ENCODE results near the gene PRDM5.

DNA sequence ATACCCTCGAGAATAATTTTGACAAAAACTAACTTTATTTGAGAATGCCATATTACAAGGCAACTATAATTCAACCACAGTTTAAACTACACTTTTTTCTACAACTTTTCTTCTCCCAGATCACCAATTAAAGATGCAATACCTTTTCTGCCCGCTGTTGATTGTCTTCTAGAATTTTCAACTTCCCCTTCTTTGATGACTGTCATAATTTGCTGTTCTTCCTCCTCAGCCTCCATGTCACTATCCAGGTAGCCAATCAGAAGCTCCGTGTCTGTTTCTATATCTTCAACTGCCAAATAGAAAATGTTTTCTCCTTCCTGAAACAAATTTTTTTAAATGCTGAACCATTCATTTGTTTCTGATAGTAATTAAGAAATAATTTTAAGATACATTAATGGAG is 101.5 kb downstream of the PRDM5 start:
- no peak for TF ChIP-seq ZBTB49 (CRISPR knock-in tag; IDR thresholded peaks at IDR 0.05; ENCODE audit: borderline replicate concordance)
- TF ChIP-seq EP300 (IDR thresholded peaks at IDR 0.05; ENCODE audit: low read length) = no peak
- TF ChIP-seq FOXK1 (CRISPR knock-in tag; IDR thresholded peaks at IDR 0.05; ENCODE audit: borderline replicate concordance) = no peak
- no peak for TF ChIP-seq ILF3 (IDR thresholded peaks at IDR 0.05; ENCODE audit: borderline replicate concordance)
- TF ChIP-seq, protein P1, sequence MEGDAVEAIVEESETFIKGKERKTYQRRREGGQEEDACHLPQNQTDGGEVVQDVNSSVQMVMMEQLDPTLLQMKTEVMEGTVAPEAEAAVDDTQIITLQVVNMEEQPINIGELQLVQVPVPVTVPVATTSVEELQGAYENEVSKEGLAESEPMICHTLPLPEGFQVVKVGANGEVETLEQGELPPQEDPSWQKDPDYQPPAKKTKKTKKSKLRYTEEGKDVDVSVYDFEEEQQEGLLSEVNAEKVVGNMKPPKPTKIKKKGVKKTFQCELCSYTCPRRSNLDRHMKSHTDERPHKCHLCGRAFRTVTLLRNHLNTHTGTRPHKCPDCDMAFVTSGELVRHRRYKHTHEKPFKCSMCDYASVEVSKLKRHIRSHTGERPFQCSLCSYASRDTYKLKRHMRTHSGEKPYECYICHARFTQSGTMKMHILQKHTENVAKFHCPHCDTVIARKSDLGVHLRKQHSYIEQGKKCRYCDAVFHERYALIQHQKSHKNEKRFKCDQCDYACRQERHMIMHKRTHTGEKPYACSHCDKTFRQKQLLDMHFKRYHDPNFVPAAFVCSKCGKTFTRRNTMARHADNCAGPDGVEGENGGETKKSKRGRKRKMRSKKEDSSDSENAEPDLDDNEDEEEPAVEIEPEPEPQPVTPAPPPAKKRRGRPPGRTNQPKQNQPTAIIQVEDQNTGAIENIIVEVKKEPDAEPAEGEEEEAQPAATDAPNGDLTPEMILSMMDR (IDR thresholded peaks at IDR 0.05 in 2 of 3, conservative IDR thresholded peaks at IDR 0.05 in 1 of 3; ENCODE audit: insufficient read depth in 2 of 3, low read depth in 1 of 3, low read length in 3 of 3) = no peak
- no peak for TF ChIP-seq ADNP (tag; IDR thresholded peaks at IDR 0.05)
- TF ChIP-seq EHMT2 (IDR thresholded peaks at IDR 0.05) = no peak
- no peak for TF ChIP-seq SREBF1 (IDR thresholded peaks at IDR 0.05; ENCODE audit: borderline replicate concordance, low read depth, low read length)
- TF ChIP-seq CBX5 (IDR thresholded peaks at IDR 0.05; ENCODE audit: borderline replicate concordance, low read depth) = no peak
- TF ChIP-seq CBFB (CRISPR knock-in tag; IDR thresholded peaks at IDR 0.05) = no peak
- TF ChIP-seq CHD2 (IDR thresholded peaks at IDR 0.05; ENCODE audit: low read depth, low read length) = no peak
